HepG2 (cell line): ENCODE measurements around the gene FMR1. TPM values are rescaled to one million over a fixed set of nuclear protein-coding genes. Genes with fewer than 3 reads are reported as not detected.

ENCODE experiments used
- EHMT2 ChIP-seq: fragments of 200-600 bp; sonication (generic); IDR thresholded peaks from 2 replicates; pipeline ENCODE4 v1.7.0; 2017; ENCODE audit warnings: antibody characterized with exemption, low read depth, low read length, borderline replicate concordance
- HNF1A ChIP-seq, 2 experiments: sonication (generic) in 1 of 2; formaldehyde crosslinking in 1 of 2; IDR thresholded peaks; 2 replicates each; pipeline versions ENCODE4 v1.4.0 to v1.6.1; 2016 to 2020; ENCODE audit warnings: borderline replicate concordance in 1 of 2, low read depth in 1 of 2, mild to moderate bottlenecking in 1 of 2, missing genetic modification reagents in 1 of 2
- HNF4G ChIP-seq, 2 experiments: sonication (generic) in 1 of 2; formaldehyde crosslinking in 1 of 2; IDR thresholded peaks; 2 replicates each; pipeline versions ENCODE4 v1.4.0 to v1.6.1; 2011 to 2020; ENCODE audit warnings: borderline replicate concordance in 2 of 2, low read depth in 2 of 2, mild to moderate bottlenecking in 2 of 2, low read length in 1 of 2, missing genetic modification reagents in 1 of 2, moderate library complexity in 1 of 2
- ISL2 ChIP-seq: sonication (generic); formaldehyde crosslinking; IDR thresholded peaks from 2 replicates; pipeline ENCODE4 v1.5.0; 2020; ENCODE audit warnings: missing genetic modification reagents
- NCOR1 ChIP-seq: fragments of 200-600 bp; sonication (generic); IDR thresholded peaks from 2 replicates; pipeline ENCODE4 v1.7.0; 2017; ENCODE audit warnings: antibody characterized with exemption, low read length, borderline replicate concordance
- NR2F6 ChIP-seq, 2 experiments: IDR thresholded peaks; 2 replicates each; pipeline ENCODE4 v1.6.1; 2016; ENCODE audit warnings: antibody characterized with exemption in 1 of 2, mild to moderate bottlenecking in 1 of 2
- PHF21A ChIP-seq: sonication (generic); formaldehyde crosslinking; IDR thresholded peaks from 2 replicates; pipeline ENCODE4 v1.5.0; 2020; ENCODE audit warnings: mild to moderate bottlenecking, missing genetic modification reagents
- PITX1 ChIP-seq: sonication (generic); formaldehyde crosslinking; IDR thresholded peaks from 2 replicates; pipeline ENCODE4 v1.5.1; 2020; ENCODE audit warnings: mild to moderate bottlenecking, missing genetic modification reagents
- RERE ChIP-seq: IDR thresholded peaks from 2 replicates; pipeline ENCODE4 v1.6.1; 2016; ENCODE audit warnings: low read depth, missing genetic modification reagents, missing compliant biosample characterization
- SOX6 ChIP-seq, 2 experiments: fragments of 450-650 bp in 1 of 2; sonication (generic) in 1 of 2; formaldehyde crosslinking in 1 of 2; IDR thresholded peaks; 2 replicates each; pipeline versions ENCODE4 v1.4.0 to v1.6.1; 2017 to 2020; ENCODE audit warnings: antibody characterized with exemption in 1 of 2, mild to moderate bottlenecking in 1 of 2, missing genetic modification reagents in 1 of 2
- SP140L ChIP-seq: sonication (generic); formaldehyde crosslinking; IDR thresholded peaks from 2 replicates; pipeline ENCODE4 v1.4.0; 2020; ENCODE audit warnings: missing genetic modification reagents, borderline replicate concordance
- THRA ChIP-seq: sonication (generic); formaldehyde crosslinking; IDR thresholded peaks from 2 replicates; pipeline ENCODE4 v1.4.0; 2020; ENCODE audit warnings: missing genetic modification reagents, borderline replicate concordance
- ZGPAT ChIP-seq: IDR thresholded peaks from 2 replicates; pipeline ENCODE4 v1.6.1; 2016; ENCODE audit warnings: mild to moderate bottlenecking
- ZNF20 ChIP-seq: sonication (generic); formaldehyde crosslinking; IDR thresholded peaks from 2 replicates; pipeline ENCODE4 v1.4.0; 2020; ENCODE audit warnings: mild to moderate bottlenecking, moderate library complexity, missing genetic modification reagents
- ZNF891 ChIP-seq: sonication (generic); formaldehyde crosslinking; IDR thresholded peaks from 2 replicates; pipeline ENCODE4 v1.5.0; 2020; ENCODE audit warnings: mild to moderate bottlenecking, missing genetic modification reagents
- polyA plus RNA-seq, 8 experiments: library from polyadenylated mRNA; depleted of rRNA in 3 of 8; stranded (reverse) in 7 of 8; unstranded in 1 of 8; fragments of >200 nt; fragmentation: Illumina TruSeq in 4 of 8; extraction: Trizol in 4 of 8; gene quantifications; 2 replicates each; pipeline versions ENCODE4 v1.2.1 to v1.2.3, GENCODE V29; 2011 to 2016; ENCODE audit warnings: low read depth in 4 of 8, missing spikeins in 1 of 8, mixed read lengths in 1 of 8; ENCODE audit not compliant: insufficient read depth in 1 of 8
- total RNA-seq, 5 experiments: library from RNA; depleted of rRNA; stranded (reverse); fragments of >200 nt; fragmentation: Illumina TruSeq; extraction: Trizol; gene quantifications; 2 replicates each; pipeline ENCODE4 v1.2.3, GENCODE V29; 2016; ENCODE audit warnings: low read depth in 1 of 5

FMR1 gene
- total and polyA plus RNA-seq, 2 of the 13 experiments (the other 11 are each of a cell fraction or from before 2014, with no cell fraction given), result 27.8 to 49.6 TPM

- TF ChIP-seq RERE (CRISPR knock-in tag) (no peak), PITX1 (CRISPR knock-in tag) (peak; percentile 37), SOX6 (IDR thresholded peaks at IDR 0.05) (no peak), SOX6 (CRISPR knock-in tag; IDR thresholded peaks at IDR 0.05) (peak; percentile 89), ZNF20 (CRISPR knock-in tag) (no peak), PHF21A (CRISPR knock-in tag) (peak; percentile 64), HNF1A (IDR thresholded peaks at IDR 0.05; ENCODE audit: low read depth) (peak; percentile 56; the same call in 1 of the 2 replicates), HNF1A (CRISPR knock-in tag; IDR thresholded peaks at IDR 0.05; ENCODE audit: borderline replicate concordance) (peak; percentile 53; the same call in 1 of the 2 replicates), HNF4G (IDR thresholded peaks at IDR 0.05; ENCODE audit: borderline replicate concordance, low read depth, low read length) (peak; percentile 76), HNF4G (CRISPR knock-in tag; IDR thresholded peaks at IDR 0.05; ENCODE audit: borderline replicate concordance, low read depth) (no peak; the same call in 1 of the 2 replicates), ZGPAT (CRISPR knock-in tag) (peak; percentile 84), SP140L (CRISPR knock-in tag) (0 out of 2 replicates have a peak, but pooled peaks have one; percentile 73), ZNF891 (CRISPR knock-in tag) (no peak), NCOR1 (peak; percentile 96), NR2F6 (IDR thresholded peaks at IDR 0.05) (peak; percentile 46), NR2F6 (CRISPR knock-in tag; IDR thresholded peaks at IDR 0.05) (peak; percentile 49; the same call in 1 of the 2 replicates), ISL2 (CRISPR knock-in tag) (peak; percentile 72), EHMT2 (peak; percentile 72; the same call in 1 of the 2 replicates), THRA (0 out of 2 replicates have a peak, but pooled peaks have one; percentile 28)
Measured at GRCh38 chrX:147884958-147885357, 26.8 kb upstream of the FMR1 start (continued).
